Measurements from ENCODE around the gene ABCD1.

- TF ChIP-seq CTCF (IDR thresholded peaks at IDR 0.05 in 8 of 11, conservative IDR thresholded peaks at IDR 0.05 in 3 of 11) (no peak), POLR2A (IDR thresholded peaks at IDR 0.05) (no peak), POLR2AphosphoS5 (IDR thresholded peaks at IDR 0.05) (no peak)
Observed at GRCh38 chrX:153690466-153690865, 34.2 kb upstream of the ABCD1 start.
